Stimulated activated CD8-positive, alpha-beta memory T cell treated with anti-CD3 and anti-CD28 coated beads, Interleukin-4, amount 100 ng/mL, for 1 hour (primary cell): ENCODE data around the gene TIAM2.
"Not testable (repeated sequence)": the region's sequence is repeated elsewhere in the genome, so short reads cannot be mapped to it uniquely, and the experiment has no call there.

Experiments
- DNase-seq, 2 donors: peaks; one replicate each; pipeline ENCODE4 v3.0.0-alpha.2; 2020; ENCODE audit warnings: low read depth in 2 of 2, low spot score in 1 of 2

Gene TIAM2

GRCh38 chr6:155227046-155227445, 231.9 kb downstream of the TIAM2 start:
- no peak for DNase-seq

GRCh38 chr6:155228546-155229166, 233.5 kb downstream of the TIAM2 start:
- DNase-seq, result no peak

GRCh38 chr6:155230975-155231374, 235.9 kb downstream of the TIAM2 start:
- not testable (repeated sequence) for DNase-seq

GRCh38 chr6:155232848-155233247, 237.7 kb downstream of the TIAM2 start:
- no peak for DNase-seq

- DNase-seq, result no peak
Measured at GRCh38 chr6:155234167-155234566, 239.1 kb downstream of the TIAM2 start.

- DNase-seq, result no peak
Measured at GRCh38 chr6:155234687-155235086, 239.6 kb downstream of the TIAM2 start.

- DNase-seq, result no peak
Measured at GRCh38 chr6:155235087-155235486, 240.0 kb downstream of the TIAM2 start.

GRCh38 chr6:155237613-155238012, 242.5 kb downstream of the TIAM2 start:
- no peak for DNase-seq

- no peak for DNase-seq
Measured at GRCh38 chr6:155240905-155241600, 245.9 kb downstream of the TIAM2 start.

- DNase-seq, result no peak
Measured at GRCh38 chr6:155241966-155242365, 246.9 kb downstream of the TIAM2 start.

GRCh38 chr6:155244434-155244833, 249.3 kb downstream of the TIAM2 start:
- no peak for DNase-seq

GRCh38 chr6:155245193-155245592, 250.1 kb downstream of the TIAM2 start:
- no peak for DNase-seq

- DNase-seq, result no peak
Measured at GRCh38 chr6:155245831-155246230, 250.7 kb downstream of the TIAM2 start.

GRCh38 chr6:155246825-155247224, 251.7 kb downstream of the TIAM2 start:
- no peak for DNase-seq

- DNase-seq, result no peak
Measured at GRCh38 chr6:155247618-155248007, 252.5 kb downstream of the TIAM2 start.

GRCh38 chr6:155248008-155249001, 253.2 kb downstream of the TIAM2 start:
- DNase-seq, result no peak

GRCh38 chr6:155250701-155251381, 255.7 kb downstream of the TIAM2 start:
- DNase-seq, result no peak

GRCh38 chr6:155252581-155252980, 257.5 kb downstream of the TIAM2 start:
- DNase-seq, result no peak

- no peak for DNase-seq
Measured at GRCh38 chr6:155253337-155253736, 258.2 kb downstream of the TIAM2 start.

- DNase-seq, result no peak
Measured at GRCh38 chr6:155254139-155254538, 259.0 kb downstream of the TIAM2 start.

GRCh38 chr6:155256122-155256795, 261.1 kb downstream of the TIAM2 start:
- DNase-seq, result no peak
